Suprapubic skin (tissue), 4 donors: Measurements from ENCODE around the gene NFE2L2.

Experiments used
- POLR2A ChIP-seq, 2 donors: fragments of 450-650 bp; IDR thresholded peaks; one replicate each; pipeline ENCODE4 v1.6.1; 2017; ENCODE audit warnings: antibody characterized with exemption in 2 of 2, mild to moderate bottlenecking in 2 of 2, moderate library complexity in 2 of 2
- POLR2AphosphoS5 ChIP-seq, 3 donors: sonication (generic); formaldehyde crosslinking; IDR thresholded peaks; one replicate each; pipeline ENCODE4 v1.6.1; 2017; ENCODE audit warnings: antibody characterized with exemption in 3 of 3

DNA sequence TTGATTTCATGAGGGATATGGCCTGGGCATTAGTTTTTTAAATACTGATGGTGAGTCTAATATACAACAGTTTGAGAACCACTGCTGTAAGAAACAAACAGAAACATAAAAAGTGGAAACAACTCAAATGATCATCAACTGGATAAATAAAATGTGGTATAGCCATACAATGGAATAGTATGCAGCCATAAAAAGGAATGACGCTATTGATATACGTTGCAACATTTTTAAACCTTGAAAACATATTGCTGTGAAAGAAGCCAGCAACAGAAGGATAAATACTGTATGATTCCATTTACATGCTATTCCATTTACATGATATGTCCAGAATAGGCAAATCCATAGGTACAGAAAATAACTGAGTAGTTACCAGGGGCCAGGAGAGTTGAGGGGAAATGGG, 6.5 kb downstream of the NFE2L2 start:
- TF ChIP-seq POLR2AphosphoS5 (IDR thresholded peaks at IDR 0.05) = no peak
- no peak for TF ChIP-seq POLR2A (IDR thresholded peaks at IDR 0.05)
